Neuron (in vitro differentiated cells): ENCODE results near the gene NCKAP5.
"Not testable (repeated sequence)": the region's sequence is repeated elsewhere in the genome, so short reads cannot be mapped to it uniquely, and the experiment has no call there.

Experiments used
- H2AFZ ChIP-seq: one replicate; pipeline ENCODE4 v1.6.1; 2013; ENCODE audit warnings: low read depth, mild to moderate bottlenecking, inconsistent platforms, low read length, moderate library complexity
- H3K27me3 ChIP-seq: one replicate; pipeline ENCODE4 v1.6.1; 2013; ENCODE audit warnings: low read length; ENCODE audit not compliant: insufficient read depth
- H3K36me3 ChIP-seq: one replicate; pipeline ENCODE4 v1.6.1; 2013; ENCODE audit warnings: low read length; ENCODE audit not compliant: insufficient read depth
- H3K4me1 ChIP-seq: one replicate; pipeline ENCODE4 v1.6.1; 2013; ENCODE audit warnings: low read length; ENCODE audit not compliant: insufficient read depth
- H3K4me3 ChIP-seq: 2 replicates; pipeline ENCODE4 v1.5.1; 2013; ENCODE audit warnings: mild to moderate bottlenecking, low read length, moderate library complexity
- H3K9me3 ChIP-seq: one replicate; pipeline ENCODE4 v1.6.1; 2013; ENCODE audit warnings: low read length

NCKAP5 gene

DNA sequence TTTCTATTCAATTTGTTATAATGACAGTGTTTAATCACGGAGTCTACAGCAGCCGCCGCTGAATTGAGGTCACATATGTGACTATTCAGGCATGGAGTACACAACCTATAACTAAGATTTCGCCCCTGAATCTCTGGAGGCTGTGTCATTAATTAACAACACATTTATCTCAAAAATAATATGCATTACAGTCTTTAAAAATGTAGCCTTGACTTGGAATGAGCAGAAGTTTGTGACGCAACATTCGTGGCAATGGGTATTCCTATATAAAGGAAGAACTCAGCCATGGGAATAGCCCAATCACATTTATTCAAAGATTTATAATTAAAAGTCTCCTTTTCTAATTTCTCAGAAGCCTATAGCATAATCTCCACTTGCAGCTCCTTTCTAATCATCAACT lies 837.7 kb downstream of the NCKAP5 start:
- Histone ChIP-seq H2AFZ (no peak overlapping the region), H3K36me3 (peaks cover 15% of the 10 kb centered on the region), H3K4me3 (no peak overlapping the region), H3K4me1 (no peaks in the 10 kb centered on the region), H3K9me3 (no peaks in the 10 kb centered on the region), H3K27me3 (no peaks in the 10 kb centered on the region)

DNA sequence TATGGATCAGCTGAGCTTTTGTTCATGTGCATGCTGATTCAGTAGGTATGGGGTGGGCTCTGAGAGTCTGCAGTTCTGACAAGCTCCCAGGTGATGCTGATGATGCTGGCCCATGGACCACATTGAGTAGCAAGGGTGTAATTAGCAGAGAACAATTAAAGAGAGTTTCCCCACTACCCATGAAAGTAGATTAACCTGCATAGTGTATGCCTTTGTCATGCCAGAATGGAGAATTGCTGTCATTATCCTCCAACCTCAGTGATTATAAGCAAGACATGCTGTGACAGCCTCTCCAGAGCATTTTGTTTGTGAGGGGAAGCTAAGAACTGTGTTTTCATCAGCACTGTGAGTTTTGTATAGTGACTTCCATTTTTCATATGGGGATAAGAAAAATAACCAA lies 838.7 kb downstream of the NCKAP5 start:
- peaks cover 18% of the 10 kb centered on the region for H3K36me3 ChIP-seq

DNA sequence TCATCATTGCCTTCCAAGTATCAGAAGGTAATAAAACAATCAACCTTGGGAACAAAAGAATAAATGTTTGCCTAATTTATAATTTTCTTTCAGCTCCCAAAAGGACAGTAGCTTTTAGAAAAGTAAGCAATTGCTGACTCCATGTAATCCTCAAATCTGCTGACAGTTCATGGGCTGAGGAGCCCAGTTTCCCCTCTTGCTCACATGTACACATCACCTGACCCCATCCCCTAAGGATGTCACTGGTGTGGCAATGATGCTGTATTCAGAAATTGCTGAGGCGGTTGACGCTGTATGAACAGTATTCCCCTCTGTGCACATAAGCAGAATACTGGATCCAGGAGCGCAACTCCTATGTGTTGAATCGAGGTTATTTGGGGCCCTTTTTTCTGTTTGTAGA lies 842.1 kb downstream of the NCKAP5 start:
- H3K4me3 ChIP-seq, result no peak overlapping the region

More for the DNA sequence above, 838.7 kb downstream of the NCKAP5 start:
- Histone ChIP-seq H3K27me3 (no peaks in the 10 kb centered on the region), H2AFZ (no peak overlapping the region), H3K4me1 (no peaks in the 10 kb centered on the region), H3K9me3 (no peaks in the 10 kb centered on the region), H3K4me3 (no peak overlapping the region)

DNA sequence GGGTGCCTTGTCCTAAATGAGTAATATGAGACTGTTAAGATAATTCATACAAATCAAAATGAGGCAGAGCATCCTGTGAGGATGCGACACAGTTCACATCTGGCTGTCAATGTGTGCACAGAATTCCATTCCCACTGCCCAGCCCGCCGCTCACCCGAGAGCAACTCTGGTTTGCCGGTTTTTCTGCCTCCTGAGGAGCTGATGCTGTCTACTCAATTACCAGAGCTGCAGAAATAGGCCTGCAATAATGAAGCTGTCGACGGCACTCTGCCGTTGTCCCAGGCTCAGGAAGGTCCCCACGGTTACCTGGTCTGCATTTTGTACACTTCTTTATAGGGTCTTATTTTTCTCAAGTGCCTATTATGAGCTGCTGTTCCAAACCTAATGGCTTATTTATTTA lies 842.5 kb downstream of the NCKAP5 start:
- Histone ChIP-seq H3K36me3 (peaks cover 12% of the 10 kb centered on the region), H2AFZ (no peak overlapping the region), H3K9me3 (no peaks in the 10 kb centered on the region), H3K27me3 (no peaks in the 10 kb centered on the region), H3K4me1 (no peaks in the 10 kb centered on the region), H3K4me3 (no peak overlapping the region)

More for the DNA sequence above, 842.1 kb downstream of the NCKAP5 start:
- Histone ChIP-seq H2AFZ (no peak overlapping the region), H3K9me3 (no peaks in the 10 kb centered on the region), H3K27me3 (no peaks in the 10 kb centered on the region), H3K4me1 (no peaks in the 10 kb centered on the region), H3K36me3 (peaks cover 15% of the 10 kb centered on the region)

DNA sequence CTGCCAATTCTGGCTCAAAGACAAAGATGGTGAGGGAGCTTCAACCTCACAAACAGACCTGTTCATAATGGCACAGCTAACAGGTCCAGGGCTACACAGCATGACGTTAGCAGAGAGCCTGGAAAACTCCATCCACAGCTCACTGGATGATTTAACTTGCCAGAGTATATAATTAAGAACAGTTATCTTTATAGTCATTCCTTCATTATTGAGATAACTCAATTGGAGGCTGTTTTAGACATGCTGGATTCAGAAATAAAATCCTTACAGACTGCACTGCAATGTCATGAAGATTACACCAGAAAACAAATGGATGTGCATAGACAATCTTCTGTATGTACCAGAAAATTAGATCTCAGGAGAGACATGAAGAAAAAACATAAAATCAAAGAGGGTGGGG lies 843.1 kb downstream of the NCKAP5 start:
- H3K27me3 ChIP-seq, result no peaks in the 10 kb centered on the region
- H3K36me3 ChIP-seq, result peaks cover 13% of the 10 kb centered on the region
- no peak overlapping the region for H2AFZ ChIP-seq
- no peaks in the 10 kb centered on the region for H3K4me1 ChIP-seq
- H3K9me3 ChIP-seq, result no peaks in the 10 kb centered on the region
- H3K4me3 ChIP-seq, result no peak overlapping the region

DNA sequence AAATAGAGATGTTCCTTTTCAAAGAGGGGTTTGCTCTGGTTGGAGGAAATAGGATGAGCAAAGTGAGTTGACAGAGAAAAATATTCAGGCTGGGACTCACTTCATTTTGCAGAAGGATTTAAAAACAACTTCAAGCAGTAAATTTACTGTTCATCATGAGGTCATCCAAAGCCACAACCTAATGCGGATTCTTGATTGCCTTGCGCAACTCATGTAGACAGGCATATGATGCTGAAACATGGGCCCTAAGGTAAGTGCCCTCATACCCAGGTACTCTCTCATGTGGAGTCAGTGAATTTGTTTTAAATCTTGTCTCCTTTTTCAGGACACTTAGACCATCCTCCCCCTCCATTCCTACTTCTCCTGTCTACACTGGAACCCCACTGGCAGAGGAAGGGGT lies 846.3 kb downstream of the NCKAP5 start:
- H3K4me3 ChIP-seq, result no peak overlapping the region
- no peaks in the 10 kb centered on the region for H3K9me3 ChIP-seq
- no peaks in the 10 kb centered on the region for H3K27me3 ChIP-seq
- H3K4me1 ChIP-seq, result peaks cover 2% of the 10 kb centered on the region
- no peak overlapping the region for H2AFZ ChIP-seq
- peaks cover 9% of the 10 kb centered on the region for H3K36me3 ChIP-seq

DNA sequence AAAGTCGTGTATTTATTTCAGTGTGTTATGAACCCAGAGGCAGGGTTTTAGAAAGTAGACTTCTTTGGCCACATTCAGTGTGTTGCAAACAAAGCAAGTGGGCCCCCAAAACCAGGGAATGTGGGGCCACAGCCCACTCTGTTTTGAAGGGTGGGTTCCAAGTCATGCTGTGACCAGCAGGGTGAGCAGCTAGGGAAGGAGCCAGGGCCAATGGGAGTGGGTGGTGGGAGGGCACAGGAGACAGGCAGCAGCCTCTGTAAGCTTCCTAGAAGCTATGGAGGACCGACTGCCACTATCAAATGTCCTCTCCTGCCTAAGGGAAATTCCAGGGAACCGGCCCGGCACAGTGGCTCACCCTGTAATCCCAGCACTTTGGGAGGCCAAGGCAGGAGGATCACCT lies 847.9 kb downstream of the NCKAP5 start:
- no peak overlapping the region for H2AFZ ChIP-seq
- peaks cover 13% of the 10 kb centered on the region for H3K4me1 ChIP-seq
- H3K9me3 ChIP-seq, result no peaks in the 10 kb centered on the region
- no peak overlapping the region for H3K4me3 ChIP-seq
- peaks cover 7% of the 10 kb centered on the region for H3K36me3 ChIP-seq
- H3K27me3 ChIP-seq, result no peaks in the 10 kb centered on the region

DNA sequence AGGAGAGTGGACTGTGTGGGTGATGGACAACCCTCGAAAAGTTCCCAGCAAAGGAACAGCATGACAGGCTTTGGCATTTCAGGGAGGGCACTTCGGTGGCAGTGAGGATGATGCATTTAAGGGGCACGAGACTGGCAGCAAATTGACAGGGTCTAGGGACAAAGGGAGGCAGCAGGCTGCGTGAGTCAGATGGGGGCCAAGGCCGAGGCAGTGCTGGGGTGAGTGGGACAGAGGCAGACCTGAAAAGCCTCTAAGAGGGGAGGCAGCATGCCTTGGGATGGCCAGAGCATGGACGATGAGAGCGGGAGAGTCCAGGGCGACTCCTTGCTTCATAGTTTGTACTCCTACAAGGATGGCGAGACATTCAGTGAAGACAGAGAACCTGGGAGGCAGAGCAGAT lies 848.8 kb downstream of the NCKAP5 start:
- H3K4me3 ChIP-seq, result no peak overlapping the region
- H3K27me3 ChIP-seq, result no peaks in the 10 kb centered on the region
- H2AFZ ChIP-seq, result no peak overlapping the region
- peaks cover 6% of the 10 kb centered on the region for H3K36me3 ChIP-seq
- peaks cover 13% of the 10 kb centered on the region for H3K4me1 ChIP-seq
- no peaks in the 10 kb centered on the region for H3K9me3 ChIP-seq

DNA sequence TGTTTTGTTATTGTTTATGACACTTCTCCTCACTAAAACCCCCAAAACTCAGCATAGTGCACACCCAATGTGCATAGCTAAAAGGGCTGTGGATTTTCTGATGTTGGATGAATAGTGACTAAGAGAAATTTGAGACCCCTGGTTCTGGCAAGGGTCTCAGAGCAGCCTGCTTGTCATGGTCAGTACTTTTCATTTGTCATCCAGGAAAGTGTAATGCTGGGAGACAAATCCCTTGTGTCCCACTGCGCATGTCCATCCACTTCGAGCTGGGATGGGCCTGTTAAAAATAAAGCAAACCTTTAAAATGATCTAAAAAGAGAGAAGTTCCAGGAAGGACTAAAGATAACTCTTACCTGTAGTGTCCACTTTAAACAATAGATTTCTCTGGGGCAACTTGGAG lies 851.3 kb downstream of the NCKAP5 start:
- H2AFZ ChIP-seq, result no peak overlapping the region
- H3K36me3 ChIP-seq, result peaks cover 4% of the 10 kb centered on the region
- no peaks in the 10 kb centered on the region for H3K27me3 ChIP-seq
- H3K4me1 ChIP-seq, result peaks cover 13% of the 10 kb centered on the region
- no peaks in the 10 kb centered on the region for H3K9me3 ChIP-seq
- no peak overlapping the region for H3K4me3 ChIP-seq

DNA sequence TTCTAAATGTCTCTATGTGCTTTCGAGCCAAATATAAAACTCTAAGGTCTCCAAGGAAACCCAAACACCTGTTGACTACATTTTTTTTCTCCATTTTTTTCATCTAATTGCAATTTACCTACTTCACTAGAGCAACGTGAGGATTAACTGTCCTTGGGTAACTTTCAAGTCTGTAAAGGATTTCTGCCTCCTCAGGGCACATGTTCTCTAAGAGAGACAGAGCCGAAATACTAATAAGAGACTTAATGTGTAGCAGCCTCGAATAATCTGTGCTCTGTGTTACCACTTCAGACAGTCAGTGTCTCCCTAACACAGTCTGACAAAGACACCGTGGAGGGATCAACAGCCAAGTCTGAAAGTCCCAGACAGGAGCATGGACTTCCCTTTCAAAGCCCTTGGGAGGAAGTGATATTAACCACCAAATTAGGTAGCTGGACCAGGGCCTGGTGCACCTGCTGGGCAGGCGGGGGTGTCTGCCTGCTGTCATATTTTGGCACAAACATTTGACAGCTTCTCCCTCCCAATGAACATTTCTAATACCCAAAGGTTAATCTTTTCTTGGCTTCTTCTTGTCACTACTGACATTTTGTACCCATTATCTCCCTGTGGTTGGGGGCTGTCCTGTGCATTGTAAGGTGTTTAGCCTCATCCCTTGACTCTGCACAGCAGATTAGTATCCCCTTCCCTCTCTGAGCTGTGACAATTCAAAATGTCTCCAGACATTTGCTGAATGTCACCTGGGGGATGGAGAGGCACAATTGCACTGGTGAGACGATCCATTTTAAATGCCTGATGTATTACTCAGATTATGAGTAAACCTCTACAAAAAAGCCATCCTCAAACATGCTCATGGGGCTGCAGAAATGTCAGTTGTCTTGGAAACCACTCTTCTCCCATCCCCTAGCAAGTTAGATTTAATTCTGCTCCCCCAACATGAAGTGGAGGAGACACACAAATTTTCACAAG lies 852.6 kb downstream of the NCKAP5 start:
- Histone ChIP-seq H3K9me3 (no peaks in the 10 kb centered on the region), H3K4me3 (no peak overlapping the region), H2AFZ (no peak overlapping the region), H3K4me1 (peaks cover 13% of the 10 kb centered on the region), H3K27me3 (no peaks in the 10 kb centered on the region), H3K36me3 (peaks cover 4% of the 10 kb centered on the region)

DNA sequence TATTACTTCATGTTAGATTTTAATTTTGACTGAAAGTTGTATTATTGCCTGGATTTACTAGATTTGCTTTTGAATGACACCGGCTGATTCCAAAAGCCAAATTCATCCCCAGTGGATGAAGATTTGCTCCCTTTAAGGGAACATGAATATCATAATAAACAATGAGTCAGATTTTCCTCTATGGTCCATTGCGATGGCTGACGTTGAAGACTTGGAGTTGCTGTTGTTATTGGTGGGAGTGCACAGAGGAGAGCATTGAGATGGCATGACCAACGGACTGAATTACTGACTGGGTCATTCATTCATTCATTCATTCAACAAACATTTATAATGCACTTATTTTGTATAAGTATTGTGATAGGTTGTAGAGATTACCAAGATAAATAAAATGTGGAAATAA lies 864.9 kb downstream of the NCKAP5 start:
- H3K4me1 ChIP-seq, result no peaks in the 10 kb centered on the region
- no peak overlapping the region for H2AFZ ChIP-seq
- H3K4me3 ChIP-seq, result no peak overlapping the region
- no peaks in the 10 kb centered on the region for H3K9me3 ChIP-seq
- no peaks in the 10 kb centered on the region for H3K27me3 ChIP-seq
- no peaks in the 10 kb centered on the region for H3K36me3 ChIP-seq

DNA sequence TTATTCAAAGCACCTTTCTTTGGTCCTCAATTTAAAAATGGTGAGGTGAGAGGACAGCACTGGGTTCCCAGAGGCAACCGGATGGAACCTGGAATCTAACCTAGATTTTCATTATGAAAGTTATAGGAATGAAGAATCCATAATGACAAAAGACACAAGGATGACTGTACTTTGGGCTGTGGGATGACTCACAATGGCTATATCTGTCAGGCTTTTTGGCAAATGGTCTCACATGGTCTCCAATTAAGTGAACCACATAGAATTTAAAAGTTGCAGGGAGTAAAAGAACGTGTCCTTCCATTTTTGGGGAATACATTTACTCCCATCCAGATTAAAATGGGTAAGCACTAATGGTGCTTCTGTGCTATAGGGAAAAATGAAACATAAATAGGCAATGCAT lies 866.5 kb downstream of the NCKAP5 start:
- no peak overlapping the region for H3K4me3 ChIP-seq
- H3K27me3 ChIP-seq, result no peaks in the 10 kb centered on the region
- no peak overlapping the region for H2AFZ ChIP-seq
- no peaks in the 10 kb centered on the region for H3K9me3 ChIP-seq
- H3K36me3 ChIP-seq, result no peaks in the 10 kb centered on the region
- H3K4me1 ChIP-seq, result peaks cover 11% of the 10 kb centered on the region

DNA sequence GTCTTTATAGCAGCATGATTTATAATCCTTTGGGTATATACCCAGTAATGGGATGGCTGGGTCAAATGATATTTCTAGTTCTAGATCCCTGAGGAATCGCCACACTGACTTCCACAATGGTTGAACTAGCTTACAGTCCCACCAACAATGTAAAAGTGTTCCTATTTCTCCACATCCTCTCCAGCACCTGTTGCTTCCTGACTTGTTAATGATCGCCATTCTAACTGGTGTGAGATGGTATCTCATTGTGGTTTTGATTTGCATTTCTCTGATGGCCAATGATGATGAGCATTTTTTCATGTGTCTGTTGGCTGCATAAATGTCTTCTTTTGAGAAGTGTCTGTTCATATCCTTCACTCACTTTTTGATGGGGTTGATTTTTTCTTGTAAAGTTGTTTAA lies 868.5 kb downstream of the NCKAP5 start:
- not testable (repeated sequence) for H3K27me3 ChIP-seq, H3K36me3 ChIP-seq, H3K4me3 ChIP-seq, H3K9me3 ChIP-seq, H2AFZ ChIP-seq
- peaks cover 11% of the 10 kb centered on the region for H3K4me1 ChIP-seq

DNA sequence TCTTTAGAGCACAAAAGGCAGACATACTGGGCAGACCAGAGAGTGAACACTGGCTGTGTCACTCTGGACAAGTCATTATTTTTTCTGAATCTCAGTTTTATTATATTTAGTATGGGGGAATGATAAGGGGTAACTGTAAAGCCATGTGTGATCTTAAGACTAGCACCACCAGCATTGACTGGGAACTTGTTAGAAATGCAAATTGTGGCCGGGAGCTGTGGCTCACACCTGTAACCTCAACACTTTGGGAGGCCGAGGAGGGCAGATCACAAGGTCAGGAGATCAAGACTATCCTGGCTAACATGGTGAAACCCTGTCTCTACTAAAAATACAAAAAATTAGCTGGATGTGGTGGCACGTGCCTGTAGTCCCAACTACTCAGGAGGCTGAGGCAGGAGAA lies 869.9 kb downstream of the NCKAP5 start:
- not testable (repeated sequence) for H3K36me3 ChIP-seq, H3K9me3 ChIP-seq, H2AFZ ChIP-seq, H3K4me3 ChIP-seq, H3K27me3 ChIP-seq
- H3K4me1 ChIP-seq, result peaks cover 11% of the 10 kb centered on the region
